ENCODE results near the gene AMOTL2.

DNA sequence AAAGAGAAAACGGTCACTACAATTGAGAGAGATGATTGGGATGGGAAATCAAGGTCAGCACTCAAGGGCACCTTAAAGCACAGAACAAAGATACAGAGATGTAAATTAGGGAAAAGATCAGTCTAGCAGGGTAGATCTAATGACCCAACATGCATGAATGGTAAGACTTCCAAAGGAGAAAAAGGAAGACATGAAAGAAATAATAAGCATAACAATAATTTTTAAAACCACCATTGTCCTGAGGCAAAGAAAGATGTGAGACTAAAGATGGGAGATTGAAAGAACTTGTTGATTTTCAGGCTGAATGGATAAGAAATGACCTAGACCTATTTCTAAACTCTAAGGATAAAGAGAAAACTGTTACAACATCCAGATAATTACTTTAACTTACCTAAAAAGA is 34.8 kb upstream of the AMOTL2 start:
- no peak for TF ChIP-seq EZH2 (IDR thresholded peaks at IDR 0.05; ENCODE audit: low read depth, unreplicated experiment)
- no peak for TF ChIP-seq ZNF331 (CRISPR knock-in tag; IDR thresholded peaks at IDR 0.05; ENCODE audit: low read depth)
- no peak for TF ChIP-seq POLR2AphosphoS5 (IDR thresholded peaks at IDR 0.05; ENCODE audit: low read depth)
- TF ChIP-seq, protein P1, sequence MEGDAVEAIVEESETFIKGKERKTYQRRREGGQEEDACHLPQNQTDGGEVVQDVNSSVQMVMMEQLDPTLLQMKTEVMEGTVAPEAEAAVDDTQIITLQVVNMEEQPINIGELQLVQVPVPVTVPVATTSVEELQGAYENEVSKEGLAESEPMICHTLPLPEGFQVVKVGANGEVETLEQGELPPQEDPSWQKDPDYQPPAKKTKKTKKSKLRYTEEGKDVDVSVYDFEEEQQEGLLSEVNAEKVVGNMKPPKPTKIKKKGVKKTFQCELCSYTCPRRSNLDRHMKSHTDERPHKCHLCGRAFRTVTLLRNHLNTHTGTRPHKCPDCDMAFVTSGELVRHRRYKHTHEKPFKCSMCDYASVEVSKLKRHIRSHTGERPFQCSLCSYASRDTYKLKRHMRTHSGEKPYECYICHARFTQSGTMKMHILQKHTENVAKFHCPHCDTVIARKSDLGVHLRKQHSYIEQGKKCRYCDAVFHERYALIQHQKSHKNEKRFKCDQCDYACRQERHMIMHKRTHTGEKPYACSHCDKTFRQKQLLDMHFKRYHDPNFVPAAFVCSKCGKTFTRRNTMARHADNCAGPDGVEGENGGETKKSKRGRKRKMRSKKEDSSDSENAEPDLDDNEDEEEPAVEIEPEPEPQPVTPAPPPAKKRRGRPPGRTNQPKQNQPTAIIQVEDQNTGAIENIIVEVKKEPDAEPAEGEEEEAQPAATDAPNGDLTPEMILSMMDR (conservative IDR thresholded peaks at IDR 0.05; ENCODE audit: low read depth in 2 of 2), result no peak
- TF ChIP-seq, protein P2, sequence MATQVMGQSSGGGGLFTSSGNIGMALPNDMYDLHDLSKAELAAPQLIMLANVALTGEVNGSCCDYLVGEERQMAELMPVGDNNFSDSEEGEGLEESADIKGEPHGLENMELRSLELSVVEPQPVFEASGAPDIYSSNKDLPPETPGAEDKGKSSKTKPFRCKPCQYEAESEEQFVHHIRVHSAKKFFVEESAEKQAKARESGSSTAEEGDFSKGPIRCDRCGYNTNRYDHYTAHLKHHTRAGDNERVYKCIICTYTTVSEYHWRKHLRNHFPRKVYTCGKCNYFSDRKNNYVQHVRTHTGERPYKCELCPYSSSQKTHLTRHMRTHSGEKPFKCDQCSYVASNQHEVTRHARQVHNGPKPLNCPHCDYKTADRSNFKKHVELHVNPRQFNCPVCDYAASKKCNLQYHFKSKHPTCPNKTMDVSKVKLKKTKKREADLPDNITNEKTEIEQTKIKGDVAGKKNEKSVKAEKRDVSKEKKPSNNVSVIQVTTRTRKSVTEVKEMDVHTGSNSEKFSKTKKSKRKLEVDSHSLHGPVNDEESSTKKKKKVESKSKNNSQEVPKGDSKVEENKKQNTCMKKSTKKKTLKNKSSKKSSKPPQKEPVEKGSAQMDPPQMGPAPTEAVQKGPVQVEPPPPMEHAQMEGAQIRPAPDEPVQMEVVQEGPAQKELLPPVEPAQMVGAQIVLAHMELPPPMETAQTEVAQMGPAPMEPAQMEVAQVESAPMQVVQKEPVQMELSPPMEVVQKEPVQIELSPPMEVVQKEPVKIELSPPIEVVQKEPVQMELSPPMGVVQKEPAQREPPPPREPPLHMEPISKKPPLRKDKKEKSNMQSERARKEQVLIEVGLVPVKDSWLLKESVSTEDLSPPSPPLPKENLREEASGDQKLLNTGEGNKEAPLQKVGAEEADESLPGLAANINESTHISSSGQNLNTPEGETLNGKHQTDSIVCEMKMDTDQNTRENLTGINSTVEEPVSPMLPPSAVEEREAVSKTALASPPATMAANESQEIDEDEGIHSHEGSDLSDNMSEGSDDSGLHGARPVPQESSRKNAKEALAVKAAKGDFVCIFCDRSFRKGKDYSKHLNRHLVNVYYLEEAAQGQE (IDR thresholded peaks at IDR 0.05; ENCODE audit: unreplicated experiment), result no peak
- TF ChIP-seq STAT1 (IDR thresholded peaks at IDR 0.05; ENCODE audit: unreplicated experiment), result no peak
- no peak for TF ChIP-seq CREB1 (CRISPR knock-in tag; IDR thresholded peaks at IDR 0.05; ENCODE audit: low read depth)
- TF ChIP-seq, protein P3, sequence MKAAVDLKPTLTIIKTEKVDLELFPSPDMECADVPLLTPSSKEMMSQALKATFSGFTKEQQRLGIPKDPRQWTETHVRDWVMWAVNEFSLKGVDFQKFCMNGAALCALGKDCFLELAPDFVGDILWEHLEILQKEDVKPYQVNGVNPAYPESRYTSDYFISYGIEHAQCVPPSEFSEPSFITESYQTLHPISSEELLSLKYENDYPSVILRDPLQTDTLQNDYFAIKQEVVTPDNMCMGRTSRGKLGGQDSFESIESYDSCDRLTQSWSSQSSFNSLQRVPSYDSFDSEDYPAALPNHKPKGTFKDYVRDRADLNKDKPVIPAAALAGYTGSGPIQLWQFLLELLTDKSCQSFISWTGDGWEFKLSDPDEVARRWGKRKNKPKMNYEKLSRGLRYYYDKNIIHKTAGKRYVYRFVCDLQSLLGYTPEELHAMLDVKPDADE (IDR thresholded peaks at IDR 0.05), result no peak
